SK-N-MC (cell line): ENCODE results near the gene LUC7L3.

Experiments
- EZH2 ChIP-seq: fragments of 200-600 bp; sonication (generic); IDR thresholded peaks from one replicate; pipeline ENCODE4 v1.6.1; 2017; ENCODE audit warnings: antibody characterized with exemption
- FOXP2 ChIP-seq: optimal IDR thresholded peaks from 2 replicates; pipeline ENCODE3; 2011; ENCODE audit warnings: mild to moderate bottlenecking, moderate library complexity; ENCODE audit not compliant: insufficient read depth; ENCODE audit errors: extremely low read length, control extremely low read depth
- POLR2AphosphoS5 ChIP-seq: IDR thresholded peaks from 2 replicates; pipeline ENCODE4 v1.6.1; 2012; ENCODE audit warnings: mild to moderate bottlenecking, low read depth, low read length, borderline replicate concordance

DNA sequence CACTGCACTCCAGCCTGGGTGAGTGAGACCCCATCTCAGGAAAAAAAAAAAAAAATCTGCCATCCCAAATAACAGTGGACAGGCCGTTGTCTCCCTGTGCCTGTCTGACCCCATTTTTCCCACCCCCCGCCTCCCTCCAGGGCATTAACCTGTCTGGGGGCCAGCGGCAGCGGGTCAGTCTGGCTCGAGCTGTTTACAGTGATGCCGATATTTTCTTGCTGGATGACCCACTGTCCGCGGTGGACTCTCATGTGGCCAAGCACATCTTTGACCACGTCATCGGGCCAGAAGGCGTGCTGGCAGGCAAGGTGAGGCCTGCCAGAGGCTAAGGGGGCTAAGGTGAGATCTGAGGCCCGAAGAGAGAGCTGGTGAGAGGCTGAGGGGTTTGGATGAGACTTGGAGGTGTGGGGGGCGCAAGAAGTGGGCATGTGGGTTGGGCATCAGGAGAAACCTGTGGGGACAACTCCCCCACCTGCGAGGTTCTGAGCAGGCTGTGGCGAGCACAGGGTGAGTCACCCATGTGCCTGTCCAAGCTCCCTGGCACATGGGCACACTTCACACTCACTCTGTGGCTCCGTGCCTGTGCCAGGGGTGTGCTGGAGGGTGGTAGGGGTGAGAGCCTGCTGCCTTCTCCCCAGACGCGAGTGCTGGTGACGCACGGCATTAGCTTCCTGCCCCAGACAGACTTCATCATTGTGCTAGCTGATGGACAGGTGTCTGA, 46.4 kb upstream of the LUC7L3 start:
- TF ChIP-seq EZH2 (no peak), POLR2AphosphoS5 (no peak), FOXP2 (no peak)
